Peyer's patch (tissue), 4 donors: ENCODE measurements around the gene IPO4. TPM values are rescaled to one million over a fixed set of nuclear protein-coding genes. Genes with fewer than 3 reads are reported as not detected.
A peak's percentile ranks its signal among the peaks of the same experiment; 100 is the strongest.

Experiments
- DNase-seq, 3 donors: peaks; one replicate each; pipeline ENCODE4 v3.0.0-alpha.2; 2017 to 2019
- H3K27ac ChIP-seq, 4 donors: fragments of 200-600 bp; sonication (generic); one replicate each; pipeline ENCODE4 v1.5.1; 2016 to 2019
- H3K27me3 ChIP-seq, 2 donors: fragments of 200-600 bp; sonication (generic); one replicate each; pipeline ENCODE4 v1.5.1; 2019
- H3K36me3 ChIP-seq, 3 donors: fragments of 200-600 bp; sonication (generic); one replicate each; pipeline ENCODE4 v1.5.1; 2016 to 2019
- H3K4me1 ChIP-seq, 4 donors: fragments of 200-600 bp; sonication (generic); one replicate each; pipeline ENCODE4 v1.5.1; 2016 to 2019
- H3K4me3 ChIP-seq, 4 donors: fragments of 200-600 bp; sonication (generic); 1 replicate in 3 of 4; 2 replicates in 1 of 4; pipeline ENCODE4 v1.5.1; 2016 to 2019; ENCODE audit warnings: mild to moderate bottlenecking in 1 of 4
- H3K9me3 ChIP-seq, 4 donors: fragments of 200-600 bp; sonication (generic); one replicate each; pipeline ENCODE4 v1.5.1; 2016 to 2019; ENCODE audit warnings: mild to moderate bottlenecking in 1 of 4
- POLR2A ChIP-seq, 2 donors: fragments of 450-650 bp; IDR thresholded peaks; one replicate each; pipeline ENCODE4 v1.5.1; 2017; ENCODE audit warnings: antibody characterized with exemption in 2 of 2, mild to moderate bottlenecking in 2 of 2, moderate library complexity in 2 of 2
- total RNA-seq, 4 donors: library from RNA; depleted of rRNA; stranded (reverse); fragments of >200 nt; gene quantifications; one replicate each; pipeline ENCODE4 v1.1.0, GENCODE V29; 2016
- TF ChIP-seq, protein P1 (sequence below), 6 experiments: fragments of 450-650 bp in 4 of 6; fragments of 200-600 bp in 2 of 6; sonication (generic) in 1 of 6; IDR thresholded peaks; one replicate each; pipeline ENCODE4 v1.5.1; 2017 to 2019; ENCODE audit warnings: antibody characterized with exemption in 6 of 6, mild to moderate bottlenecking in 3 of 6, moderate library complexity in 1 of 6

Gene IPO4
- total RNA-seq, 4 donors from 2014 or later = 12.8 to 56.9 (median 34.2) TPM

DNA sequence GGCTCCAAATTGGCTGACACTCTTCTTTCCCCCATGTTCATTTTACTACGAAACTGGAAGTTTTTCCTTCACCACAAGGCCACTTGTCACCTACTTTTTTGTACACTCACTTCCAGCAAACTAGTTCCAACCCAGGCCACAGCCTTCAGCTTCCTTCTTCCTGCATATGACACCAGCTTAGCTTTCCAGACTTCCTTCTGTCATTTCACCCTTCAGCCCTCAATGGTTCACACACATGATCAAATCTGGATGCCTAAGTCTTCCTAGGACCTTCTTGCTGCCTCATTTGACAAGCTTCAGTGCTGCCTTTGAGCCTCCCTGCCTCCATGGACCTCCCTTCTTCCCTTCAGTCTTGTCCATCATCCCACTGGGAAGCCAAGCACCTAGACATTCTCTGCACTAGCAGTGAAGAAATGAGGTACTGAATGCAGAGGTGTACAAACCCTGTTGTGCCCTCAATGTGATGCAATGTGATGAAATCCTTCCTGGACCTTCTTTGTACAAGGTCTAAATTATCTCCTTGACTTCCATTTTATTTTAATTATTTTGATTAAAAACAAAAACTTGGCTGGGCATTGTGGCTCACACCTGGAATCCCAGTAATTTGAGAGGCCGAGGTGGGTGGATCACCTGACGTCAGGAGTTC lies 21.0 kb downstream of the IPO4 start:
- Histone ChIP-seq H3K36me3 (peaks cover 0 to 70% (median 0%) of the 10 kb centered on the region in 3 donors), H3K27ac (no peak overlapping the region), H3K9me3 (no peaks in the 10 kb centered on the region), H3K4me1 (peaks cover 0 to 15% (median 5%) of the 10 kb centered on the region in 4 donors), H3K27me3 (no peaks in the 10 kb centered on the region), H3K4me3 (no peak overlapping the region)
- TF ChIP-seq POLR2A (IDR thresholded peaks at IDR 0.05) = no peak
- TF ChIP-seq, protein P1, sequence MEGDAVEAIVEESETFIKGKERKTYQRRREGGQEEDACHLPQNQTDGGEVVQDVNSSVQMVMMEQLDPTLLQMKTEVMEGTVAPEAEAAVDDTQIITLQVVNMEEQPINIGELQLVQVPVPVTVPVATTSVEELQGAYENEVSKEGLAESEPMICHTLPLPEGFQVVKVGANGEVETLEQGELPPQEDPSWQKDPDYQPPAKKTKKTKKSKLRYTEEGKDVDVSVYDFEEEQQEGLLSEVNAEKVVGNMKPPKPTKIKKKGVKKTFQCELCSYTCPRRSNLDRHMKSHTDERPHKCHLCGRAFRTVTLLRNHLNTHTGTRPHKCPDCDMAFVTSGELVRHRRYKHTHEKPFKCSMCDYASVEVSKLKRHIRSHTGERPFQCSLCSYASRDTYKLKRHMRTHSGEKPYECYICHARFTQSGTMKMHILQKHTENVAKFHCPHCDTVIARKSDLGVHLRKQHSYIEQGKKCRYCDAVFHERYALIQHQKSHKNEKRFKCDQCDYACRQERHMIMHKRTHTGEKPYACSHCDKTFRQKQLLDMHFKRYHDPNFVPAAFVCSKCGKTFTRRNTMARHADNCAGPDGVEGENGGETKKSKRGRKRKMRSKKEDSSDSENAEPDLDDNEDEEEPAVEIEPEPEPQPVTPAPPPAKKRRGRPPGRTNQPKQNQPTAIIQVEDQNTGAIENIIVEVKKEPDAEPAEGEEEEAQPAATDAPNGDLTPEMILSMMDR (IDR thresholded peaks at IDR 0.05) = no peak
- DNase-seq = no peak

DNA sequence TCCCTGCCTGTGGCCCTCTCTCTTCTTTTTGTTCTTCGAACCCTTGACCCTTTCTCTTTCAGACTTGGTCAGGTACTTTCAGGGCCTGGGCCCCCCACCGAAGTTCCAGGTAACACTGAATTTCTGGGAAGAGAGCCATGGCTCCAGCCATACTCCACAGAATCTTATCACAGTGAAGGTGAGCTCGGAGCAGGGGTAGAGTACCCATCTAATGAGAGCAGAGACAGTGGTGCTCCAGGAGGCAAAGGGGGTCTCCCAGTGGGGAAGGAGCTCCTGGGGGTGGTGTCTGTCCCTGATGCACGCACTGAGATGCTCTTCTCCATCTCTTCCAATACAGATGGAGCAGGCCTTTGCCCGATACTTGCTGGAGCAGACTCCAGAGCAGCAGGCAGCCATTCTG lies 22.8 kb downstream of the IPO4 start:
- Histone ChIP-seq H3K9me3 (no peaks in the 10 kb centered on the region), H3K27ac (no peak overlapping the region), H3K4me1 (peaks cover 1 to 26% (median 12%) of the 10 kb centered on the region in 4 donors), H3K27me3 (no peaks in the 10 kb centered on the region), H3K36me3 (peaks cover 0 to 72% (median 0%) of the 10 kb centered on the region in 3 donors), H3K4me3 (no peak overlapping the region)
- no peak for TF ChIP-seq POLR2A (IDR thresholded peaks at IDR 0.05)
- TF ChIP-seq, protein P1 (IDR thresholded peaks at IDR 0.05) = no peak
- DNase-seq = no peak

DNA sequence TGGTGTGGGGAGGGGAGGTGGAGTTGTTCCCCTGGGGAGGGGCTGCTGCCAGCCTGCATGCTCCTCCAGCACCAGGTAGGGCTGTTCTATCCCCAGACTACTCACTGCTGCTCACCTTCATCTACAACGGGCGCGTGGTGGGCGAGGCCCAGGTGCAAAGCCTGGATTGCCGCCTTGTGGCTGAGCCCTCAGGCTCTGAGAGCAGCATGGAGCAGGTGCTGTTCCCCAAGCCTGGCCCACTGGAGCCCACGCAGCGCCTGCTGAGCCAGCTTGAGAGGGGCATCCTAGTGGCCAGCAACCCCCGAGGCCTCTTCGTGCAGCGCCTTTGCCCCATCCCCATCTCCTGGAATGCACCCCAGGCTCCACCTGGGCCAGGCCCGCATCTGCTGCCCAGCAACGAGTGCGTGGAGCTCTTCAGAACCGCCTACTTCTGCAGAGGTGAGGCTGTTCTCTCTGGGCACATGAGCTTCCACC lies 24.1 kb downstream of the IPO4 start:
- Histone ChIP-seq H3K27ac (no peak overlapping the region), H3K4me1 (peaks cover 5 to 31% (median 15%) of the 10 kb centered on the region in 4 donors), H3K9me3 (no peaks in the 10 kb centered on the region), H3K27me3 (no peaks in the 10 kb centered on the region), H3K36me3 (peaks cover 0 to 70% (median 0%) of the 10 kb centered on the region in 3 donors), H3K4me3 (no peak overlapping the region)
- TF ChIP-seq, protein P1 (IDR thresholded peaks at IDR 0.05) = no peak
- no peak for TF ChIP-seq POLR2A (IDR thresholded peaks at IDR 0.05)
- peak in 1 of 3 donors; percentile 35 for DNase-seq

DNA sequence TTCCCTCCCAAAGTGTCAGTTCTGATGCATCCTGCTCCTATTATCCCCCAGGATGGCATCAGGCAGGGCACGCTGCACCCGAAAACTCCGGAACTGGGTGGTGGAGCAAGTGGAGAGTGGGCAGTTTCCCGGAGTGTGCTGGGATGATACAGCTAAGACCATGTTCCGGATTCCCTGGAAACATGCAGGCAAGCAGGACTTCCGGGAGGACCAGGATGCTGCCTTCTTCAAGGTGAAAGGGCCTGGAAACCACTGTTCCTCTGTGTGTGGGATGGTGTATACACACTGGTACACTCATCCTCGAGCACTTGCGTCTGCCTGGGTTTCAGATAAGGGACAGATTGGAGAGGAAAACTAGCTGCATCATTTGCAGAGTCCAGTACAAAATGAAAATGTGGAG lies 26.5 kb downstream of the IPO4 start:
- TF ChIP-seq, protein P1 (IDR thresholded peaks at IDR 0.05) = no peak
- TF ChIP-seq POLR2A (IDR thresholded peaks at IDR 0.05) = no peak
- H3K36me3 ChIP-seq = peaks cover 0 to 69% (median 3%) of the 10 kb centered on the region in 3 donors
- peak in 1 of 3 donors; percentile 37 for DNase-seq

DNA sequence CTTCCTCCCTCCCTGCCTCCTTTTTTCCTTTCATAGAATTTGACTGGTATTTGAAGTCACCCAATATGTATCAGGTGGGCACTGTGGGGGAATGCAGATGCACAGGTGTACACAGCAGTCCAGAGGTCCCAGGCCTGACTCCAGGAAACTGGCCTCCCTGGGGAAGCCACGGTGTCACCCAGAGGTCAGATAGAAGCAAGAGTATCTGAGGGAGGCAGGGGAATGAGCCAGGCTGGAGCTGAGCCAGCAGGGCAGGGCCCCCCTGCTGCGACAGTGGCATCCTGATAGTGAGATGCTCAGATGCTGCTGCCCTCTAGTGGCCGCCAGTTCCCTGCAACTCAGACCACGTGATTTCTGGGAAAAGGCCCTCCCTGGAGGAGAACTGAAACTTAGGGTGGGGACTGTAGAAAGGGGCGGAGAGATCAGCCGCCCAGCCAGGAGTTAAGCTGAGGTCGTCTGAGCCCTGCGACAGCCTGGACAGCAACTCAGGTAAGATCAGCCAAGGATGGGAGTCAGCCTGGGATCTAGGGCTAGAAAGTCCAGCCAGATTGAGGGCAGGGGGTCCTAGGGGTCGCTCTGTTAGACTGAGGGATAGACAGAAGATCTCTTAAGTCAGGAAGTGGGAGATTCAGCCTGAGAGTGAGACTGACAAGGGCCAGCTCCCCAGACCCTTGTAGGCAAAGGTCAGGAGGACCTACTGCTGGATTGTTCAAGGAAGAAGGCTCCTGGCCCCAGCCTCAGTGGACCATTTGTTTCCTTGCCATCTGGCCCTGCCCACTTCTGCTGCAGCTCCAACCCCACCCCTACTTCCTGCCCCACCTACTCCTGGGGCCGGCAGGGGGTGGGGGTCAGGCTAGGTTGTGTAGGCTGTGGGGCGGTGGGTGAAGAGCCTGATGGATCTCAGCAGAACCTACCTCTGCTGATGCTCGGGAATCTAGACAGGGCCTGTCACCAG lies 27.5 kb downstream of the IPO4 start, which contains the start of gene IRF9:
Gene IRF9, plus strand, starts transcription at position 416 of the 955 bp plus-strand sequence. CDS start 880 bp downstream, outside the sequence.
- H3K27ac ChIP-seq = peak within 1 kb of the TSS; percentile 91 to 96 (median 95)
- H3K27me3 ChIP-seq = no peaks in the 10 kb centered on the region
- DNase-seq = peak; percentile 97 to 99 (median 99)
- H3K36me3 ChIP-seq = peaks cover 0 to 69% (median 5%) of the 10 kb centered on the region in 3 donors
- H3K9me3 ChIP-seq = no peaks in the 10 kb centered on the region
- peaks cover 5 to 31% (median 15%) of the 10 kb centered on the region in 4 donors for H3K4me1 ChIP-seq
- TF ChIP-seq, protein P1 (IDR thresholded peaks at IDR 0.05) = peak; percentile 95 to 99 (median 98)
- peak; percentile 68 to 80 for TF ChIP-seq POLR2A (IDR thresholded peaks at IDR 0.05)
- peak within 1 kb of the TSS; percentile 53 to 77 (median 68) for H3K4me3 ChIP-seq

More for the DNA sequence above, 26.5 kb downstream of the IPO4 start:
- H3K27me3 ChIP-seq = no peaks in the 10 kb centered on the region
- H3K27ac ChIP-seq = peak overlapping the region; percentile 91 to 96 (median 95)
- peak overlapping the region; percentile 53 to 77 (median 68) for H3K4me3 ChIP-seq
- peaks cover 5 to 31% (median 15%) of the 10 kb centered on the region in 4 donors for H3K4me1 ChIP-seq
- no peaks in the 10 kb centered on the region for H3K9me3 ChIP-seq
